ENCODE measurements around the gene IGSF9B.
A peak's percentile ranks its signal among the peaks of the same experiment; 100 is the strongest.

Gene IGSF9B

GRCh38 chr11:133985981-133986944, 29.5 kb upstream of the IGSF9B start:
- no peak for DNase-seq (ENCODE audit: low read depth)

GRCh38 chr11:133984828-133985227, 28.1 kb upstream of the IGSF9B start:
- DNase-seq (ENCODE audit: low read depth) = no peak

GRCh38 chr11:133983660-133984316, 27.0 kb upstream of the IGSF9B start:
- DNase-seq (ENCODE audit: low read depth) = no peak

- DNase-seq (ENCODE audit: low read depth) = no peak
These were observed 26.1 kb upstream of the IGSF9B start for GRCh38 chr11:133982876-133983275.

- no peak for DNase-seq (ENCODE audit: low read depth)
These were observed 25.4 kb upstream of the IGSF9B start for GRCh38 chr11:133982151-133982550.

GRCh38 chr11:133981156-133981555, 24.4 kb upstream of the IGSF9B start:
- no peak for DNase-seq (ENCODE audit: low read depth)

- DNase-seq (ENCODE audit: low read depth) = no peak
These were observed 23.9 kb upstream of the IGSF9B start for GRCh38 chr11:133980665-133981064.

GRCh38 chr11:133978794-133979193, 22.0 kb upstream of the IGSF9B start:
- DNase-seq (ENCODE audit: low read depth) = no peak

GRCh38 chr11:133977067-133977677, 20.4 kb upstream of the IGSF9B start:
- no peak for DNase-seq (ENCODE audit: low read depth)

- no peak for DNase-seq (ENCODE audit: low read depth)
These were observed 18.7 kb upstream of the IGSF9B start for GRCh38 chr11:133975488-133975849.

- DNase-seq (ENCODE audit: low read depth) = no peak
These were observed 18.2 kb upstream of the IGSF9B start for GRCh38 chr11:133974836-133975487.

- DNase-seq (ENCODE audit: low read depth) = no peak
These were observed 15.1 kb upstream of the IGSF9B start for GRCh38 chr11:133971881-133972280.

GRCh38 chr11:133969112-133969511, 12.3 kb upstream of the IGSF9B start:
- no peak for DNase-seq (ENCODE audit: low read depth)

- no peak for DNase-seq (ENCODE audit: low read depth)
These were observed 11.5 kb upstream of the IGSF9B start for GRCh38 chr11:133968300-133968699.

GRCh38 chr11:133967599-133968238, 11.0 kb upstream of the IGSF9B start:
- DNase-seq (ENCODE audit: low read depth) = no peak

- peak; percentile 51 for DNase-seq (ENCODE audit: low read depth)
These were observed 10.3 kb upstream of the IGSF9B start for GRCh38 chr11:133966921-133967598.

- no peak for DNase-seq (ENCODE audit: low read depth)
These were observed 9.4 kb upstream of the IGSF9B start for GRCh38 chr11:133966172-133966651.

- no peak for DNase-seq (ENCODE audit: low read depth)
These were observed 8.3 kb upstream of the IGSF9B start for GRCh38 chr11:133965031-133965601.

- DNase-seq (ENCODE audit: low read depth) = no peak
These were observed 7.6 kb upstream of the IGSF9B start for GRCh38 chr11:133964356-133964755.

- DNase-seq (ENCODE audit: low read depth) = no peak
These were observed 5.1 kb upstream of the IGSF9B start for GRCh38 chr11:133961890-133962289.

GRCh38 chr11:133957900-133958299, 1.1 kb upstream of the IGSF9B start:
- DNase-seq (ENCODE audit: low read depth) = no peak
